MM.1S (cell line): ENCODE results near the gene CRLF3.
"Not testable (repeated sequence)": the region's sequence is repeated elsewhere in the genome, so short reads cannot be mapped to it uniquely, and the experiment has no call there.

Experiments used
- CTCF ChIP-seq: fragments of 300-600 bp; sonication (generic); IDR thresholded peaks from 2 replicates; pipeline ENCODE4 v1.5.1; 2016; ENCODE audit warnings: antibody characterized with exemption, low read length, mixed read lengths
- EZH2 ChIP-seq: fragments of 300-600 bp; sonication (generic); optimal IDR thresholded peaks from 2 replicates; pipeline ENCODE3; 2017; ENCODE audit warnings: low read depth, mild to moderate bottlenecking, antibody characterized with exemption, low read length, mixed read lengths

- not testable (repeated sequence) for TF ChIP-seq EZH2, CTCF
Observed at GRCh38 chr17:30767641-30768404, 56.7 kb downstream of the CRLF3 start.
